HG03432 (cell line): Measurements from ENCODE around the gene FAH.

Source experiments
- ATAC-seq: cut with Tn5 transposase; IDR thresholded peaks from one replicate; pipeline ENCODE4 v1.9.1; 2021; ENCODE audit warnings: mild to moderate bottlenecking, moderate library complexity; ENCODE audit not compliant: unreplicated experiment

The FAH gene

GRCh38 chr15:80194186-80194585 lies 41.4 kb downstream of the FAH start:
- no peak for ATAC-seq

GRCh38 chr15:80194914-80195313 lies 42.1 kb downstream of the FAH start:
- ATAC-seq, result no peak

DNA sequence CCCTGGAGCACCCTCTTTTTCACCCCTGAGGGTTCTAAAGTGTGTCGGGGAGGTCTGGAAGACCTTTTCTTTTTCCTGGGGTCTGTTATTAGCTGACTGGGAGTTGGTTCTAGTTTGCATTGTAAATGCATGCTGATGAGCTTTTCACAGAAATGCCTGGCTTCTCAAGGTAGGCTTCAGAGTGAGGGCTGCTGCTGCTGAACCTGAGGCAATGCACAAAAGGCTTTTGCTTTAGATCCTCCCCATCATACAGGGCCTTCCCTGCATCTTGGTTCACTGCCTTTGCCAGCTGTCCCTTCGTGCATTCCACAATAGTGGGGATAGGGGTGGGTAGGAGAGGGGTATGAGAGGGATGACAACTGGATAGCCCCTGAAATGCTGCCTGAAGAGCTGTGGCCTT lies 46.6 kb downstream of the FAH start:
- ATAC-seq, result no peak

DNA sequence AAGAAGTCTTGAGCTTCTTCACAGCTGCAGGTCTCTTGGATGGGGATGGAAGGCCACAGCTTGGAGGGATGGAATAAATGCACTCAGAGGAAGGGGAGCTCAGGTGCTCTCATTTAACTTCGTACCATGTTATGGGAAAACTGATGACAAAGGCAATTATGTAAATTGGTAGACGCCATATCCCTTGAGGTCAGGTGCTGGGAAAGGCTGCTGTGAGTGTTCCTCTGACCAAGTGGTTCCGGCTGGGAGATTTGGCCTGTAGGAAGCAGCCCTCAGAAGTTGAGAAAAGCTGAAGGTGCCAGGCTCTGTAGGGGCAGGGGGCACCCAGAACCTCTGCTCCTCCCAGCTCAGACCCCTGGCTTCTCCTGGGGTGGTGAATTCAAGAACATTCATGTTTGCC lies 47.1 kb downstream of the FAH start:
- no peak for ATAC-seq

DNA sequence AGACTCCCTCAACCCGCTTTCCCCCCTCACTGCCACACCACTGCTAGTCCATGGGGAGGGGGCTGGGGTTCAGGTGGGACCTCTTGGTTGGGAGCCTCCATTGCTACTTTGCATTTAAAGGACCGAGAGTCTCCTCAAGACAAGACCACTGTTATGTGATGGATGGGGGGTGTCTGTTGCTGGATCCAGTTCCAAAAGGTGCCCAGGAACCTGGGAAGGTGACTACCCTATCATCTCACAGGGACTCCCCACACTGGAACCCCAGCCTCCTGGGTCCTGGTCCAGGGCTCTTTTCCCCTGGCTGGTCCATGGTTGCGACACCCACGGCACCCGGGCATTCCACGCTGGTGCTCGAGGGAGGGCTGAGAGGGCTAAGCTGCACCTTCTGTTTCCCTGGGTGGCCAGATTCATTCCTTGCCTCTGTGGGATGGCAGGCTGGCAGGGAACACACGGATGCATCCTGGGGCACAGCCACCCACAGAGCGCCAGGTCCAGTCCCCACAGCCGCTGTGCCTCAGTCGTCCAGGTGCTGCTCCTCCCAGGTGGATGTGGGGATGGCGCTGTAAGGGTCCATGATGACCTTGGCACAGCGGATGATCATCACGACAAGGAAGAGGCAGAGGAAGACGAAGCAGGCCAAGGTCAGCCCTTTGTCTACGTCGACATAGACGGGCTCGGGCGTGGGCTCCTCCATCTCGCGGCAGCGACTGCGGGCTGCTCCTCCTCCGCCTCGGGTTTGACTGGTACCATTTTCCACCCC lies 48.6 kb downstream of the FAH start:
- no peak for ATAC-seq

- ATAC-seq, result no peak
Measured at GRCh38 chr15:80202016-80202315, 49.2 kb downstream of the FAH start.

- ATAC-seq, result no peak
Measured at GRCh38 chr15:80202641-80203360, 50.0 kb downstream of the FAH start.

GRCh38 chr15:80203361-80203885 lies 50.6 kb downstream of the FAH start:
- ATAC-seq, result no peak

DNA sequence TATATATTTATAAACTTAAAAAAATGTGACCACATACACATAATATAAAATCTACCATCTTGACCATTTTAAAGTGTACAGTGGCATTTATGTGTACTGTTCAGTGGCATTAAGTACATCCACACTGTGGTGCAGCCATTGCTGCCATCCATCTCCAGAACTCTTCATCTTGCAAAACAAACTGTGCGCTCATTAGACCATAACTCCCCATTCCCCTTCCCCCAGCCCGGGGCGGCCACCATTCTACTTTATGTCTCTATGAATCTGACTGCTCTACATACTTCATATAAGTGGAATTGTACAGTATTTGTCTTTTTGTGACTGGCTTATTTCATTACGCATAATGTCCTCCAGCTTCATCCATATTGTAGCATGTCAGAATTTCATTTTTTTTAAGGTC lies 51.4 kb downstream of the FAH start:
- no peak for ATAC-seq

DNA sequence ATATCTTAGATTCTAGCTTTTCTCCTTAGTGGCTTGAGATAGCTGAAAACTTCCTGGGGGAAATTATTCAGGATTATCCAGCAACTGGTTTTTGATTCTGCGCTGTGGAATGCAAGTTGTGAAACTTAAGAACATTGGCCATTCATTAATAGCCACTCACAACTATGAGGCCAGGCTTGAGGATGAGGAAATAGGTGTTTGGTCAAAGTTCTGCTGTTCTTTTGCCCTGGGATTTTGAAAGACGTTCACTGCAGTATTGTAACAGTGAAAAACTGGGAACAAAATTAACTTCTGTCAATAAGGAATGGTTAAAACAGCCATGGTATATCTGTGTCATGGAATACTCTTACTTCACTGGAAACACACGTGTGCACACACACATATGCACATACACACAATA lies 55.1 kb downstream of the FAH start:
- no peak for ATAC-seq

DNA sequence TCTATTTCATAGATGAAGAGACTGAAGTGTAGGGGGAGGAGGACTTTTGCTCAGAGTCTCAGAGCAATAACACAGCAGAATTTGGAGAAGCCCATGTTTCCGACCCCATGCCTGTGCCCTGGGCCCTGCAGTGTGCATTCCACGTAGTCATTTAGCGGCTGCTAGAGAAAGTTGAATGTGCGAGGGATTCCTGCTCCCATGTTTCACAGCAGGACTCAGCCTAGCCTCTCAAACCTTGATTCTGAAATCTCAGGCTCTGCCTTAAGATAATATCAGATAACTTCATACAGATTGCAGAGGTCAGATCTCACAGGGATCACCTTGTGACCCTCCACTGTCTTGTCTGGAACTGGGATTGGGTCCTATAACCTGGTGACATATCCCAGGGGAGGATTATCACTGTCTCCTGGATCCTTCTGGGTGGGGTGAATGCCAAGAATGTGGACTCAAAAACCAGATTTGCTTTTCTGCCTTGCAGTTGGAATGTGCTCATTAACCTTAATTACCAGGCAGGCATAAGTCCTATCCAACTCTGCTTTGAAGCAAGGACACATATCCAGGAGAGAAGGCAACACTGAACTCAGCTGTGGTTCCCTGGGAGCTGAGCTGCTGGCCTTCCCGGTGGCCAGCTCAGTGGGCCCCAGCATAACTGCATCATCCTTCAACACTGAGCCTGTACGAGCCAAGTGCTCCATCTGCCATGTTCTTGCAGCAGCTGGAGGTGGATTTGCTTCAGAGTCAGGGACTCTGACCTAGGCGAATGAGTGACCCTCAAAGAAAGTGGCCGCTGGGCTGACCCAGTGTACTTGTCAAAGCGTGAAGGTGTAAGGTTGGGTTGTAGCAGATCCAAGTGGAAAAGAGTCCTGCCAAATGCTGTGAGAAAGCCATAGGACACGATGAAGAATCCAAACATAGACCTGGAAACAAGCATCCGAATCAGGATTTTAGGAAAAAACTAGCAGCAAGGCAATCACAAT lies 56.2 kb downstream of the FAH start:
- no peak for ATAC-seq

- ATAC-seq, result no peak
Measured at GRCh38 chr15:80210611-80211573, 58.1 kb downstream of the FAH start.

- no peak for ATAC-seq
Measured at GRCh38 chr15:80211976-80212375, 59.2 kb downstream of the FAH start.

DNA sequence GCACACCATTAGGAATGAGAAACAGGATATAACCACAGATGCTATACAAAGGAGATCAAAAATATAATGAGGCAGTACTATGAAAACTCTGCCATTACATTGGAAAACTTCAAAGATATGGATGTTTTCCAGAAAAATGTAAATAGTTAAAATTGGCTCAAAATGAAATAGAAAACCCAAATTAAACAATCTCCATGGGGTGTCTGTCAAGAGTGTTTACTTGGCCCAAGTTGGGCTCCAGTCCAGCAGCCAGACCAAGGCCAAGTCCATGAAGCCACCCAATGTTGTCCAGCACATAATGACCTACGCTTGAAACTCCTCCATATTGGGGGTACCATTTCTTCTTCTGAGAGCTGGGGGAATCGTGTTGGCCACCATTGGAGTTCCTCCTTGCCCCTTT lies 62.1 kb downstream of the FAH start:
- no peak for ATAC-seq

DNA sequence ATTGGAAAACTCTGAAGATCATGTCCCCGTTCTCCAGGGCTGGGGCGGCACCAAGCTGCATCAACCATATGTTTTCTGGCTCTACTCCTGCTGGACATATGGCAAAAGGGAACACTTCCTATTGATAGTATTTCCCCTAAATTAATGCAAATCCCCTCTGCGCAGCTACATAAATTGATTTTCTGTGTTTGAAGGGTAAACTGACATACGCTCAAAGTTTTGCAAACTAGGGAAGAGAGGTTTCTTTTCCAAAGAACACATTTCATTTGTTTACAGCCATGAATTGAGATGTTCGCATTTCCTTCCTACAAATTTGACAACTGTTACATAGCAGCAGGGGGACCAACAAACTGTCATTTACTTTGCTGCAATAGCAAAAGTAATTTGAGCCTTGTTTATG lies 63.3 kb downstream of the FAH start:
- no peak for ATAC-seq

DNA sequence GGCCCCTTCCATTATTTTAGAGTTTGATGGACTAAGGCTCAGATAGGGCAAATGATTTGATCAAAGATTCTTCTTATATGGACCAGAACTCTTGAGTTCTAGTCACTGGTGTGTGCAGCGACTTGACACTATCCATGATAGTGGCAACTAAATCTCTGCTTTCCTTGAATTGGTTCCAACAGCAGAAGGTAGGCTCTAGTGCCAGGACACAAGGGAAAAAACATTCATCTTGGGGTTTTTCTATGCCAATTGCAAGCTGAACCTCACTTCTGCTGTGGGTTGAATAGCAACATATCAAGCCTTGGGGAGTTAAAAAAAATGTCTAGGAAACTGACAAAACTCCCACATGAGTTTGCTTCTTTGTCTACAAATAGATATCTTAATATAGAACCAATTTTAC lies 64.1 kb downstream of the FAH start:
- no peak for ATAC-seq

- ATAC-seq, result no peak
Measured at GRCh38 chr15:80217327-80217900, 64.6 kb downstream of the FAH start.

- ATAC-seq, result no peak
Measured at GRCh38 chr15:80219955-80220354, 67.2 kb downstream of the FAH start.

- no peak for ATAC-seq
Measured at GRCh38 chr15:80228959-80229610, 76.3 kb downstream of the FAH start.
